ENCODE measurements around the gene PLEKHM3. TPM values are rescaled to one million over a fixed set of nuclear protein-coding genes. Genes with fewer than 3 reads are reported as not detected.
"Not testable (repeated sequence)": the region's sequence is repeated elsewhere in the genome, so short reads cannot be mapped to it uniquely, and the experiment has no call there.

PLEKHM3 gene
- total RNA-seq, 1 donor from 2014 or later = 13.3 TPM

DNA sequence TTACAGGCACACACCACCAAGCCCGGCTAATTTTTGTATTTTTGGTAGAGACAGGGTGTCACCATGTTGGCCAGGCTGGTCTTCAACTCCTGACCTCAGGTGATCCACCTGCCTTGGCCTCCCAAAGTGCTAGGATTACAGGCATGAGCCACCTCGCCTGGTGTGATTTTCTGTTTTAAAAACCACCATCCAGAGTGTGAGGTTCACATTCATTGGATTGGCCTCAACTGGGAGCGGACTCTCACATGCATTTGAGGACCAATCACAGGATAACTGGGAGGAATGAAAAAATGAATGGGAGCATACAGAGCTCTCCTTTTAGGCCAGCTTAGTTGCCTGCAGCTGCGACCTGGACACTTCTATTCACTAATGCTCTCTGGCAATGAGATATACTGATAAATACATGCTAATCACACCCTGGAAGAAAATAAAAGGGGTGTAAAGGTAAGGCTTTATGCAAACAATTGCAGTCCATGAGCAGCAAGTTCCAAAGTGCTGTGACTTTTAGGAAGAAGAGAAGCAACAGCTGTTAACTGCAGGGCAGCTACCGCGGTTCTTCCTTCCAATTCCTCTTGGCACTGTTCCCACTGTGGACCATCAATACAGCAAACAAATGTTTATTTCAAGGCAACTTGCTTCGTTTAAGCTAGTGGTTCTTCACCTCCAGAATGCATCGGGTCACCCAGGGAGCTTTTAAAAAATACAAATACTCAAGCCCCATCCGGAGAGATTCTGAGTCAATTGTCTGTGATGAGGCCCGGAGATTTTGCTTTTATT lies 206.1 kb downstream of the PLEKHM3 start:
- no peak for ATAC-seq
- intact Hi-C loops (cut with micrococcal nuclease) = no loop called here
- no peak for DNase-seq

DNA sequence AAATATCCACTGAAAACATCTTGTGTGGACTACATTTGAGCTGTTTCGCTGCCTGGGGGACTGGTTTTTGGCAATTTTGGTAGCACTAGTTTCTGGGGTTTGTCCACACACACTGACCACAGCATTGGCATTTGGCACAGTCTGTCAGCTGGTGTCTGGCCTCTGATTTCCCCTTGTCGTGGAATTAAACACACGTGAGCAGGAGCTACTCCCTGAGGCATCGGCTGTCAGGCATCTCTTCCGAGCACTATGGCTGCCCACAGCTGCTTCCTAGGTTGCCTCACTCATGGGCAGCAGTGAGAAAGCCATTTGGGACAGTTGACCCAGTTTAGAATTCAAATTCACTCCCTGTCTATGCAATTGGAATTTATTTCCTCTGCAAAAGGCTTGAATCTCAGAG lies 208.8 kb downstream of the PLEKHM3 start:
- intact Hi-C loops (cut with micrococcal nuclease) = no loop called here
- no peak for ATAC-seq

DNA sequence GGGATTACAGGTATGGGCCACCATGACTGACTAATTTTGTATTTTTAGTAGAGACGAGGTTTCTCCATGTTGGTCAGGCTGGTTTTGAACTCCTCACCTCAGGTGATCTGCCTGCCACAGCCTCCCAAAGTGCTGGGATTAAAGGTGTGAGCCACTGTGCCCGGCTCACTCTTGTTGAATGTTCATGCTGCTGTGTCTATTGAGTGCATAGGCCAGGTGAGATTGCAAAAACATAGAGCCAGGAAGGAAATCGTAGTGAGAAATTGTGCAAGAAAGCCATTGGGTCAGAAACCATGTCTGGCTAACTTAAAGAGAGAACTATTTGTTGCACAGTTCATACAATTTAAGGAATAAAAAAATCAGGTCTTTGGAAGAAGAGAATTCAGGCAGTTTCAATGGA lies 210.1 kb downstream of the PLEKHM3 start:
- DNase-seq = no peak
- ATAC-seq = no peak
- intact Hi-C loops (cut with micrococcal nuclease) = no loop called here

More for the DNA sequence above, 208.8 kb downstream of the PLEKHM3 start:
- no peak for DNase-seq

DNA sequence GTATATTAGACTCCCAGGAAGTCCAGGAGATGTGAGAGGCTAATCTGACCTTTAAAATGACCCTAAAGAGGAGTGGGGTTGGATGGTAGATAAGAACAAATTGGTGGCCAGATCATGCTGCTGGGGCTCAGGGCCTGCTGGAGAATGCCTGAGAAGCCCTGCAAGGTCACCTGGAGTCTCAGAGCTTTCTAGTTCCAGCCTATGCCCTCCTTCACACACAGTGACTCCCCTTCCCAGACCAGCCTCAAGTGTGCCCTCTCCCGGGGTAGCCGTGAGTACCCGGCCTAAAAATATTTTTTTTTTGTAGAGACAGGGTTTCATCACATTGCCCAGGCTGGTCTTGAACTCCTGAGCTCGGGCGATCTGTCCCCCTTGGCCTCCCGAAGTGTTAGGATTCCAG lies 211.4 kb downstream of the PLEKHM3 start:
- DNase-seq = no peak
- ATAC-seq = no peak
- intact Hi-C loops (cut with micrococcal nuclease) = no loop called here

DNA sequence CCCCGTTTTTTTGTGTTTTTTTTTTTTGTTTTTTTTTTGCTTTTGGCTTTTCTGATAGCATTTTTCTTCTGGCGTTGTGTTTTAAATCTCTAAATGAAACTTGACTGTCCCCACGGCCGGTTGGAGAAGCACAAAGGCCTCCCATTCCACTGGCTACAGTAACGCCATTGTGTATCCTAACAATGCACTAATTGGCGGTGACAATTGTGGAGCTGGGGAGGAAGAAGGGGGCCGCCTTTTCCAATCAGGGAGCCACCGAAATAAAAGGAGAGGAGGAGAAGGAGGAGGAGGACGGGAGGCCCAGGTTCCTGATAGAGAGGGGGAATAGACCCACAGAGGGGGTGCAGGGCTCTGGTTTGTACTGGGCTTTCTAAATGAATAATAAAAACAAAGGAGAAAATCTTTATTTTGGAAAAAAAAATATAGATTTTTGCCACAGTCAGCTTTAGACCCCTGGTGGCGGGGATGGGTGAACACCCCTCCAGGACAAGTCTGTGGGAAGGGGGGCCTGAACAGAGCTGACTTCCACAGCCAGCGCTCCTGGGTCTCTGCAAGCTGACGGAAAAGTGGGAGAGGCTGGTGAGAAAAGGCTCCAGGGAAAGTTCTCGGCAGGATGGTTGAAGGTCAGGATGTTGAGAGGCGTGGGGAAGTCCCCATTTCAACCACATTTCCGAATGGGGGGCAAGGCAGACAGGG lies 212.0 kb downstream of the PLEKHM3 start:
- DNase-seq (no peak), ATAC-seq (no peak)
- intact Hi-C loops (cut with micrococcal nuclease) = no loop called here

DNA sequence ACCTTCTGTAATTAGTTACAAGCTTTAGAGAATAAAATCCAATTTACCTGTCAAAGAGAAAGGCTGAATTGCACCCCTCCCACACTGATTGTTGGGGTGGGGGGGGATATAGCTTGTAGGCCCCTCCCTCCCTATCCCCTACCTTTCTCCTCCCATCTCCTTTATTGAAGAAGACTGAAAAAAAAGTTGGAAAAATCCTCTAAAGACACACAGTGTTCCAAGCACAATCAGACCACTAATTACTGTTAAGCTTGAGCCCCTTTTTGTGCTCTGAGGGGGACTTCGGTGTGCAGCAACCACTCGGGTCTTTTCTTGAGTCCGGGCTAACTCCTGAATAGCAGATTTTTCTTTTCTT lies 212.6 kb downstream of the PLEKHM3 start:
- intact Hi-C loops (cut with micrococcal nuclease) = no loop called here
- DNase-seq = no peak
- no peak for ATAC-seq

DNA sequence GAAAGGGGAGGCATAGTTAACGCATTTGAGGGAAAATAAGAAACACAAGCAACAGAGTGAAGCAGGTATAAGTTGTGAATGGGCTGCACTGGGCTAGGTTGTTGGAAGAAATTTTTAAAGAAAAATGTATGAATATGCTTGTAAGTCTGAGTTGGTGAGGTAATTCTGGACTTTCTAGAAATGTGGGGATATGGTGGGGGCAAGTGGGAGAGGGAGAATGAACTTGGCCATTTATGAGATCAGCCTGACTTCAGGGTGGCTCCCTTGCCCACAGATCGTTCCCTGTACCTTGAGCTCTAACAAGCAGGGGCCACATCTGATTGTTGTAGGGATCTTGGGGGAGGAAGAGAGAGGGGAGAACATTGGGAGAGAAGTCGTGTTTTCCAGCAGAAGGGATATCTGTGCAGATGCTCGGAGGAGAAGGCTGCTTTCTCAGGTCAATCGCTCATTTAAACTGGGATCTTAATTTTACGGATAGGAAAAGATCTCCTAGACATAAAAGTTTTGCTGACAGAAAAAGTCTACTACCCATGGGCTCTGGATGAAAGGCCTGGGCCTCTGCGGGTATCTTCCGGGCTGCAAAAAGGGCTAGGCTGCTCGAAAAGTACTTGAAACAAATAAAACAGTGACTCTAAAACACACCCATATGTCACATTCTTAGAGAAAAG lies 213.1 kb downstream of the PLEKHM3 start:
- intact Hi-C loops (cut with micrococcal nuclease) = no loop called here
- ATAC-seq (no peak), DNase-seq (no peak)

DNA sequence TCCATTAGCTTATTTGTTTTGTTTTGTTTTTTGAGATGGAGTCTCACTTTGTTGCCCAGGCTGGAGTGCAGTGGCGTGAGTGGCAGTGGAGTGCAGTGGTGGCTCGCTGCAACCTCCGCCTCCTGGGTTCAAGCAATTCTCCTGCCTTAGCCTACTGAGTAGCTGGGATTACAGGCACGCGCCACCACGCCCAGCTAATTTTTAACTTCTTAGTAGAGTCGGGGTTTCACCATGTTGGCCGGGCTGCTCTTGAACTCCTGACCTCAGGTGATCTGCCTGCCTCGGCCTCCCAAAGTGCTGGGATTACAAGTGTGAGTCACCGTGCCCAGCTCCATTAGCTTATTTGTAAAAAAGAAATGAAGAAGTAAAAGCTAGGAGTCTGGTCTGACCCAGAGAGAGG lies 213.7 kb downstream of the PLEKHM3 start:
- intact Hi-C loops (cut with micrococcal nuclease); DNase-seq; ATAC-seq: not testable (repeated sequence)

DNA sequence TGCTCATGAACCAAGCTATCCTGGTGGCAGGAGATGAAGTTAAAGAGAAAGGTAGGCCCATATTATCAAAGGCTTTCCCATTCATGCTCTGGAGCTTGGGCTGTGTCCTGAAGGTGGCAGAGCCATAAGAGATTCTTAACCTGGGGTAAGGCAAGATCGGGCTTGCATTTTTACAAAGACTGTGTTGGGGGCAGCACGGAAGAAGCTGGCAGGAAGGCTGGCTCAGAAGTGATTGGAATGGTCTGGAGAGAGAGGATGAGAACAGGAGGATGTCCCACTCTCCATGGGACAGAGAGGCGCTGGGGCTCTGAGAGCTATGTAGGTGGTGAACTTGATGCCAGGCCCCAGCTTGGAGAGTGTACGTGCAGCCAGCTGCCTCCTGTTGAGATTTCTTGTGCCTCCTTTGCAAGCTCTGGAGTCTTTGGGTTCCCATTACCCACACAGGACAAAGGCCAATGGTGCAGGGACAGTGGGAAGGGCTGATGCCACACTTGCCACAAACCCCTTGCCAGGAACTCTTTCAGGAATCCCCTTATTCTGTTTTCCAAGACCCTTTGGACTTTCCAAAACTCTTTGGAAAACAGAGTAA lies 215.0 kb downstream of the PLEKHM3 start:
- ATAC-seq = no peak
- no peak for DNase-seq
- intact Hi-C loops (cut with micrococcal nuclease) = no loop called here

DNA sequence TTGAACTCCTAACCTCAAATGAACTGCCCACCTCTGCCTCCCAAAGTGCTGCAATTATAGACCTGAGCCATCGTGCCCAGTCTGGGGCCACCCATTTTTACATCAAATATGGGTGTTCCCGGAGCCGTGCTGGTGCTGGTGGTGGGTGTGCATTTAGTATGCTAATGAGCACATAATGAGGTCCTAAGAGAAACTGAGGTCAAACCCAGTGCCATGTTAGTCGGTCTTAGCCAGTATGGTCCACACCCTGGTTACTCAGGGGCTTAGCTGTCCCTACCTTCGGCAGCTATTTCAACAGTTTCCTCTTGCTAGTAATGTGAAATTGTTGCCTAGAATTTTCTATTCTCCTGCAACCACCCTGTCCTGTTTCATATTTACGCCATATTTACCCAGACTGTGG lies 217.2 kb downstream of the PLEKHM3 start:
- ATAC-seq (no peak), DNase-seq (no peak)
- intact Hi-C loops (cut with micrococcal nuclease) = no loop called here

DNA sequence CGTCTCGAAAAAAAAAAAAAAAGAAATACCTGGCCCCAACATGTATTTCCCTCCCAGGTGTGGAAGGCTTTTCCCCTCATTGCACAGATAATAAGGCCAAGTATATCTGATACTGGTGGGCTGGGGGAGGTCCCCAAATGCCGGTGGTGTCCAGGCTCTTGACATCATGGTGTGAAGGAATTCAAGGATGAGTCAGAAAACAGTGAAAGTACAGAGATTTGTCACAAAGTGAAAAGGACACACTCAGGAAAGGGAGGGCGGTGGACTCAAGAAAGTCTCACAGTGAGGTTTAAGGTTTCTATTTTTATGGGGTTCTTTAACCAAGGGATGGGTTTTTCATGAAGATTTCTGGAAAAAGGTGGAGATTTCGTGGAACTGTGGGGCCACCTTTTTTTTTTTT lies 217.8 kb downstream of the PLEKHM3 start:
- DNase-seq (no peak), ATAC-seq (no peak)
- intact Hi-C loops (cut with micrococcal nuclease) = no loop called here

DNA sequence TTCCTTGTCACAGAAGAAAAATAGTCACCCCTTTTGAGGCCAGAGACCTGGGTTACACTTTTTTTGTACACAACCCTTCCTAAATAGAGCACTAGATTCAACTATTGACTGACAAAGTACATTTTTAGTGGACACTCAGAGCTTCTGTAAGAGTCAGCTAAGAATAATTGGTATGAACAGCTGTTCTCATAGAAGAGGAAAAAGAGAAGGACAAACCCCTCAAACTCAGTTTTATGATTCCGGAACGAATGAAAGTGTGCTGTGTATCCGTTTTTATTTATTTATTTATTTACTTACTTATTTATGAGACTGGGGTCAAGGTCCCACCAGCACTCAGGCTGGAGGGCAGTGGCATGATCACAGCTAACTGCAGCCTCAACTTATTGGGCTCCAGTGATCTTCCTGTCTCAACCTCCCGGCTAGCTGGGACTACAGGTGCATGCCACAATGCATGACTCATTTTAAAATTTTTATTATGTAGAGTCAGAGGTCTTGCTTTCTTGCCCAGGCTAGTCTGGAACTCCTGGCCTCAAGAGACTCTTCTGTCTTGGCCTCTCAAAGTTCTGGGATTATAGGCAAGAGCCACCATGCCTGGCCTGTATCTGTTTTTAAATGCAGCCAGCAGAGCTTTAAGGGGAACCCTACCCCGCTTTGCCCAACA lies 219.6 kb downstream of the PLEKHM3 start:
- no peak for DNase-seq
- ATAC-seq = no peak
- intact Hi-C loops (cut with micrococcal nuclease) = no loop called here

DNA sequence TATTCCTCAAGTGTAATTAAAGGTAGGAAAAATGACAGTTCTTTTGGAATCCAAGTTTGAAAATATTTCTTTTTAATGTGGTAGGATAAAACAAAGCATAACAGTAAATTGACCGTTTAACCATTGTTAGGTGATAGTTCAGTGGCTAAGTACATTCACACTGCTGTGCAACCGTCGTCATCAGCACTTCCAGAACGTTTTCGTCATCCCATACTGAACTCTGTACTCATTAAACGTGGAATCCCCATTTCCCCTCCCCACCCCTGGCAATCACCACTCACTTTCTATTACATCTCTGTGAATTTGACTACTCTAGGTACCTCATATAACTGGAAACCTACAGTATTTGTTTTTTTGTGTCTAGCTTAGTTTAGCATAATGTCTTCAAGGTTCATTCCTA lies 222.7 kb downstream of the PLEKHM3 start:
- DNase-seq (no peak), ATAC-seq (no peak)
- intact Hi-C loops (cut with micrococcal nuclease) = no loop called here

DNA sequence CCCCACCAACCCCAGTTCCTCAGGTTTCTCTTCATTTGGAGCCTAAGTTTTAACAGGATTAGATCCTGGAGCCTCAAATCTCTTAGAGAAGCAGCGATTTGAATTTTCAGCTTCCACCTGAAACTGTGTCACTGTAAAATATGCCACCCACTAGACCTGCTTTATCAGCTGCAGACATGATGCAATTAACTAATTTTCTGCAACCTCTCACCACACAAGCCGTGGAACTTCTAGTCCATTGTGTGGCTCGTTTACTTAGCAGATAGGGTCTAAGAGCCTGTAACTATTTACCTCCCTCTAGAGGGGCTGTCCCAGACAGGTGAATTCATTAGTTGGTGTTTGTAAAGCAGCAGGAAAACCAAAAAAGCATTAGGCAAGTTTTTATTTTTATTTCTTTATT lies 224.1 kb downstream of the PLEKHM3 start:
- ATAC-seq (no peak), DNase-seq (no peak)
- intact Hi-C loops (cut with micrococcal nuclease) = no loop called here

DNA sequence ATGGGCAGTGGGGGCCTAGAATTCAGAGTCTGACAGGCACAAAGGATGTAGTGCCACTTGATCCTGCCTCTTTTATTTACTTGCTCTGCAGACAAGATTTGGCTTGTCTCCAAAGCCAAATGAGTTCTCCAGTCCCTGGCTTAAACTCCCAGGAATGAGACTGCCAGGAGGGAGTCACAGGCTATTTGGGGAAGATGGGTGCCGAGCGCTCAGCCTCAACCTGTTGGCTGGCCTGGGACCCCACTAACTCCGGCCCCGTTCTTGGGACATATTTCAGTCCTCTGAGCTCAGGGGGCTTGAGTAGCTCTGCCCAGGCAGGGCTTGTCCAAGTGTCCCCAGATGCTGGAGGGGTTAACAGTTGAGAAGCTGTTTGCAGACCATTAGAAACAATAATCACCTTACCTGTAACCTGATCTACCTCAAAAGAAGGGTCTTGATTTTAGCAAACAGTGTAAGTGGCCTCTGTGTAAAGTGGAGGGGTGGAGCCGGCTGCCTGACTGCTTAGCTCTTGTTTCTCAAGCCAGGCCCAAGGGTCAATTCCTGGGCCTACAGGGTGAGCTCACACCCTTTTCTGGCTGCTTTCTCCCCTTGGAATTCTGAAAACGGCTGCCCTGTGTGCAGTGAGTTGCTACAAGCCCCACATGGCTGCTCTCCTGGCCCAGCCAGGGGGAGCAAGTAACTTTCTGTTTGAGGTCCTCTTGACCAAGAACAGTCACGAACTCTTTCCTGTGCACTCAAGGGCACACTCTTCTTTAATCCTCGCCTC lies 228.6 kb downstream of the PLEKHM3 start:
- DNase-seq (peak; percentile 33), ATAC-seq (peak; percentile 89)
- intact Hi-C loops (cut with micrococcal nuclease) = no loop called here

DNA sequence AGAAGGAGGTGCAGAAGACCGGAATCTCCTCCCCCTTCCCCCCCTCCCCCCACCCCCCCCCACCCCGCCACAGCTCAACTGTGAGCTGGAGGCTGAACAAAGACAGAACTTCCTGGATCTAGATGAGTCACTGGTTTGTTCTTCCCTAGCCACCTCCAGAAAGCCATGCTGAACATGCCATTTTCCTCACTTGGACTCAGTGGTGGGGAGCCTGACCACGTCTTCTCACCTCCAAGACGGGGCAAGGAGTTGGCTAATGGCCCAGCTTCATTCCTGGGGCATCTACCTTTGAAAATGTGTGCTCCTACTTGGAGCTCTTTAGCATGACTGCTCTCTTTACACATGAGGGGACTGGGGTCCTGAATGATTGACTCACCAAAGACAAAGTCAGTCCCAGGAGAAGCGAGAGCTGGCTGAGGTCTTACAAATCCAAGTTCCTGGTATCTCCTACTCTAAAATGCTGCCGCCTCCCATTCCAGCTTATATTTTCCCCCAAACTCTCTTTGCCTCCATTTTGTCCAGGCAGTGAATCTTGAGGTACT lies 233.0 kb downstream of the PLEKHM3 start:
- intact Hi-C loops (cut with micrococcal nuclease) = no loop called here
- peak; percentile 44 for ATAC-seq
- DNase-seq = no peak

DNA sequence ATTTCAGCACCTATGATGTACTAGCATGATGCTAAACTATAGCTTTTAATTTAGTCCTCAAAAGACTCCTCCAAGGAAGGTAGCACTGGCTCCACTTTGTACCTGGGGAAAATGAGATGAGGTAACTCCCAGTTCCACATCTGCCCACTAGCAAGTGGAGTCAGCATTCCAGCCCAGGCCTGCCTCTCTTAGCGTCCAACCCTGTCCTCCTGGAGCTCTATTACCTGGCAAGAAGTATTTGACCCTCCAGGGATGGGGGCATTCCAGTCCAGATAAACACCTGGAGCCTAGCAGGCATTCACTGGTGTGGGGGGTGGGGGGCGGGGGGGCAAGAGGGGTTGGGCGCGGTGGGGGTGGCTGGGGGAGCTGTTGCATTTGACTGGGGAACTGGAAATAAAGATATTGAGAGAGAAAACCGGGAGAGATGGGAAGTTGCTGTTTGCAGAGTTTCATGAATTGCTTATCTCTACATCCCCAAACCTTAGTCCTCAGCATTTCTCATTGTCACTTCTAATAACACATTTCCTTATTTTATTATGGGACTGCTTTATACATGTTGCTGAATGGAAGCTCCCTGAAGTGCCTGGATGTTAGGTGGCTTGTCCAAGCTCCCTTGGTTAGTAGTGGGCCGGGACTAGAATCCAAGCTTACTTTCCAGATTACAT lies 233.6 kb downstream of the PLEKHM3 start:
- ATAC-seq = no peak
- DNase-seq = no peak
- intact Hi-C loops (cut with micrococcal nuclease) = no loop called here

DNA sequence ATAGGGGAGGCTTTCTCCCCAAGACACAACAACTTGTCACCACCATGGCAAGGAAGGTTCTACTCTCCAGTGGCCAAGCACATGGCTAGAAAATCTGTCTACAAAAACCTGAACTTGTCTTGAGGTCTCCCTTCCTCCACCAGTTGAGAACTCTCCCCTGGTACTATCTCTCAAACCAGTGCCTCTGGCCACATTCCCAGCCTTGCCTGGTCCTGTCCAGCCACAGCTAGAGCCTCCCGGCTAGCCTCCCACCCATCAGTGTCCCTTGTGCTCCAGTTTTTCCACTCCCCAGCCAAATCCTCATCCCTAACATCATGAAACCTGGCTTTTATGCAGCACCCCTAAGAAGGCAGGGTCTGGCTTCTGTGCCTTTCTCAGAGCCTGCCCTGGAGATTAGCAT lies 234.4 kb downstream of the PLEKHM3 start:
- DNase-seq = peak; percentile 47
- ATAC-seq = peak; percentile 59
- intact Hi-C loops (cut with micrococcal nuclease) = no loop called here

Data from left ventricle myocardium superior (tissue), 1 donor.